Epithelial cell of alveolus of lung (primary cell): ENCODE measurements around the gene MMRN2. TPM values are rescaled to one million over a fixed set of nuclear protein-coding genes. Genes with fewer than 3 reads are reported as not detected.

Experiments used
- total RNA-seq: library from RNA; depleted of rRNA; stranded (reverse); fragments of >200 nt; gene quantifications from 2 replicates; pipeline ENCODE4 v1.2.1, GENCODE V29; 2015

MMRN2 gene
- 1.3 and 6.9 TPM in 2 replicates for total RNA-seq

GRCh38 chr10:86957471-86958115 is at the start of gene MMRN2:
MMRN2 (minus strand) TSS chr10:86957615; CDS start chr10:86957541, 74 bp downstream.

DNA sequence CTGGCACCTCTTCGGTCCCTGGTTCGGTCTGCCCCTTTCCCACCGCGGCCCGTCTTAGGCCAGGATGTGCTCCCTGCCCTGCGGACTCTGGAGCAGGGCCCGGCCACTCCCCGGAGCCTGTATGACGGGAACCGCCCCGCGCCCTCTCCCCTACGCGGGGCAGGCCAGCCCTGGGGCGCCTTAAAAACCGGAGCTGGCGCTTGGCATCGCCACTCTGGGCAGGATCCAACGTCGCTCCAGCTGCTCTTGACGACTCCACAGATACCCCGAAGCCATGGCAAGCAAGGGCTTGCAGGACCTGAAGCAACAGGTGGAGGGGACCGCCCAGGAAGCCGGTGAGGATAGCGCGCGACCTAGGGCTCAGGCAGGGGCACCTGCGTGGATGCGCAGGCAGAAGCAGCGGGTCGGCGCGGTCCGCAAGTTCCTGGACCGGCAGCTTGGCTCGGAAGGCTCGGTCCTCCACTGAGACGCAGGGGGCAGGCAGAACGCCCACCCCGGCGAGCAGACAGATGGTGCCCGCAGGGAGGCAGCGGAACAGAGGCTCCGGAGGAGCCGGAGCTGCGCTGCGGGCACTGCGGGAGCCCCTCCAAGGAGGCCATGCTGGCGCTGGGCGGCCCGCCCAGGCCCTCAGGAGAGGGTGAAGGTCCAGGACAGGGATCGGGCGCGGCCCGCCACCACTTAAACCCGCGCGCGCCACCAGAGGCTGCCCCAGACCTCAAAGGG is 11.0 kb upstream of the MMRN2 start, which contains the start of gene ADIRF:
Gene ADIRF (plus strand): TSS at position 212 of the 723 bp plus-strand sequence. CDS start 63 bp downstream, at position 275.

GRCh38 chr10:86958116-86958900 is 893 bp upstream of the MMRN2 start, which contains the start of gene SNCG:
SNCG (plus strand) TSS chr10:86958599; CDS start chr10:86958698, 99 bp downstream.

Other genes starting within 250 kb of the MMRN2 start
- gene BMPR1A, start 201.0 kb downstream of the MMRN2 start, total RNA-seq: 18.1 and 53.9 TPM in 2 replicates
- gene SNCG, start 984 bp upstream of the MMRN2 start, total RNA-seq: 22.2 and 32.0 TPM in 2 replicates
- gene ADIRF, start 10.9 kb upstream of the MMRN2 start, total RNA-seq: 2.7 and 24.5 TPM in 2 replicates
- not detected in 2 replicates for gene FAM25A, start 62.7 kb upstream of the MMRN2 start, total RNA-seq
- gene GLUD1, start 137.2 kb upstream of the MMRN2 start, total RNA-seq: 93.0 and 135 TPM in 2 replicates
- gene SHLD2, start 137.6 kb upstream of the MMRN2 start, total RNA-seq: 19.4 and 21.5 TPM in 2 replicates